GM18861 (cell line): Measurements from ENCODE around the gene TOMT.

Experiments used
- ATAC-seq: cut with Tn5 transposase; IDR thresholded peaks from one replicate; pipeline ENCODE4 v1.9.1; 2021; ENCODE audit not compliant: unreplicated experiment

Gene TOMT

DNA sequence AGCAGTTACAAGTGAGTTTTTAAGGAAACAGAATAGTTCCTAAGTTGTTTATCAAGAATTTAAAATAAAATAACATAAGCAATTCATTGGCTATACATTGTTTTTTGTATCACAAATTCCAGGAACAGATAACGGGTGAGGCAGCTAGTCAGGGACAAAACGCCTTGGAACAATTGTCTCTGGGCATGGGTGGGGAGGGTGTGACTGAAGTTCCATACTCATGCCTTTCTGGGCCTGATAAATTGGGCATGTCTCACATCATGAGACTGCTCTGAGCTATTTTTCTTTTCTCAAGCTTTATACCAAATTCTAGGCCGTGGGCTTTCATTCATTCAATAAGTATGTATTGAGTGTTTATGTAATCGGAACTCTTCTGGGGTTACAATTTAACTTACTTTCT is 51.4 kb downstream of the TOMT start:
- ATAC-seq, result no peak
